ENCODE data around the gene TMCC3.

TMCC3 gene

DNA sequence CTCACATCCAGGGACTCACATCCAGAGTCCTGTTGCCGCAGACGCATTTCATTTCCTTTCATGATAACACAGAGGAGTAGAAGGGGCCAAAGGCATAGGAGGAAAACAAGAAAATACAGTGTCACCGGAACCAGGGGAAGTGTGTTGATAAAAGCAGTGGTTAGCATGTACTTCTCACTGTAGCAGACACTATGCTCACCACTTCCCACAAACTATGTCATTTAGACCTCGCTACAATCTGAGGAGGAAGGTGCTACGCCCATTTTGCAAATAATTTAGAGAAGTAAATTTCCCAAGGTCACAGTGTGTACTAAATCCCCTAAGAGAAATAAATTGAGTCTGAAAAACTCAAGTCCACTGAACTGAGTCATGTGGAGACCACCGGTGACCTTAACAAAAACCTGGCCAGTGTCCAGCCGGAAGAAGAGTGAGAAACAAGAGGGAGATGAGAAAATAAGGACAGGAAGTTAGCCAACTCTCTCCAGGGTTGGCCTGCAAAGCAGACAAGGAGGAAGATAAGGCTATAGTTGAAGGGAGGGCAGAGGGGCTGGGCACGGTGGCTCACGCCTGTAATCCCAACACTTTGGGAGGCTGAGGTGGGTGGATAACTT, 25.8 kb upstream of the TMCC3 start:
- peak overlapping the region; percentile 57 for H3K27ac Mint-ChIP-seq
- no peak overlapping the region for H3K4me3 Mint-ChIP-seq
- H3K36me3 Mint-ChIP-seq (ENCODE audit: low read depth) = peaks cover 7% of the 10 kb centered on the region
- H3K27me3 Mint-ChIP-seq (ENCODE audit: low read depth, poor library complexity) = no peaks in the 10 kb centered on the region
- H3K9me3 Mint-ChIP-seq = peaks cover 11% of the 10 kb centered on the region
- TF ChIP-seq, protein P1, sequence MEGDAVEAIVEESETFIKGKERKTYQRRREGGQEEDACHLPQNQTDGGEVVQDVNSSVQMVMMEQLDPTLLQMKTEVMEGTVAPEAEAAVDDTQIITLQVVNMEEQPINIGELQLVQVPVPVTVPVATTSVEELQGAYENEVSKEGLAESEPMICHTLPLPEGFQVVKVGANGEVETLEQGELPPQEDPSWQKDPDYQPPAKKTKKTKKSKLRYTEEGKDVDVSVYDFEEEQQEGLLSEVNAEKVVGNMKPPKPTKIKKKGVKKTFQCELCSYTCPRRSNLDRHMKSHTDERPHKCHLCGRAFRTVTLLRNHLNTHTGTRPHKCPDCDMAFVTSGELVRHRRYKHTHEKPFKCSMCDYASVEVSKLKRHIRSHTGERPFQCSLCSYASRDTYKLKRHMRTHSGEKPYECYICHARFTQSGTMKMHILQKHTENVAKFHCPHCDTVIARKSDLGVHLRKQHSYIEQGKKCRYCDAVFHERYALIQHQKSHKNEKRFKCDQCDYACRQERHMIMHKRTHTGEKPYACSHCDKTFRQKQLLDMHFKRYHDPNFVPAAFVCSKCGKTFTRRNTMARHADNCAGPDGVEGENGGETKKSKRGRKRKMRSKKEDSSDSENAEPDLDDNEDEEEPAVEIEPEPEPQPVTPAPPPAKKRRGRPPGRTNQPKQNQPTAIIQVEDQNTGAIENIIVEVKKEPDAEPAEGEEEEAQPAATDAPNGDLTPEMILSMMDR (IDR thresholded peaks at IDR 0.05) = no peak
- no peak for DNase-seq
- H3K4me1 Mint-ChIP-seq = peaks cover 58% of the 10 kb centered on the region

DNA sequence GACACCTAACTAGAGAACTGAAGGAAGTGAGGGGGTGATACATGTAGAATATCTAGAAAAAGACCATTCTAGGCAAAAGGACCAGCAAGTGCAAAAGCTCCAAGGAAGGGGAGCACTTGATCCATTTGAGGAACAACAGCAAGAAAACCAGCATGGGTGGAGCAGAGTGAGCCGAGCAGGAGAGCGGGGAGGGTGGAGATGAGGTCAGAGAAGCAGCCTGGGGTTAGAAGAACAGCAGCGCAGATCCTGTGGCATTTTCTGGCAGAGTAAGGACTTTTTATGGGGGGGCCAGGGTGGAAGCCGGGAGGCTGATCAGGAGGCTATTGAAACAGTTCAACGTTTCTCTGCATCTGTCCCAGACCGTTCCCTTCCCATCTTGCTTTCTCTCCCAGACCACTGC, 24.5 kb upstream of the TMCC3 start:
- no peaks in the 10 kb centered on the region for H3K36me3 Mint-ChIP-seq (ENCODE audit: low read depth)
- no peak overlapping the region for H3K27ac Mint-ChIP-seq
- H3K4me3 Mint-ChIP-seq = no peak overlapping the region
- DNase-seq = no peak
- H3K4me1 Mint-ChIP-seq = peaks cover 55% of the 10 kb centered on the region
- peaks cover 3% of the 10 kb centered on the region for H3K27me3 Mint-ChIP-seq (ENCODE audit: low read depth, poor library complexity)
- no peaks in the 10 kb centered on the region for H3K9me3 Mint-ChIP-seq
- TF ChIP-seq, protein P1 (IDR thresholded peaks at IDR 0.05) = no peak

DNA sequence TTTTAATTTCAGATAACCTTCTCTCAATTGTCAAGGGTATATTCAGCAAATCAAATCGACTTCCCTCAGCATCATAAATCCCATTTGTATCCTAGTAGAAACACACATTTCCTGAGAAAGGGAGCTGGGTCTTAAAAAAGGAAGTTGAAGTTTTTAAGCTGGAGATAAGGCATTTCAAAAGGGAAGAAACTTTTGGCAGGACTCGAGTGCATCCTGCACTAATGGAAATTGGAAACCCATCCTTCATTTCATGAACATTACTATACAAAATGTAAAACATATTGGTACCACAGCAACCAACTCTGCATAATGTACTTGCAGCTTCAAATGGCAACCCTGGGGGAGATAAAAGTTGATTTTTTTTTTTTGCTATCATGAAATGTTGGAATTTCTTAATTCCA, 23.7 kb upstream of the TMCC3 start:
- TF ChIP-seq, protein P1 (IDR thresholded peaks at IDR 0.05) = no peak
- Mint-ChIP-seq H3K36me3 (ENCODE audit: low read depth) (no peaks in the 10 kb centered on the region), H3K4me1 (peaks cover 49% of the 10 kb centered on the region), H3K27me3 (ENCODE audit: low read depth, poor library complexity) (peaks cover 3% of the 10 kb centered on the region), H3K9me3 (no peaks in the 10 kb centered on the region), H3K4me3 (no peak overlapping the region), H3K27ac (no peak overlapping the region)
- DNase-seq = no peak

DNA sequence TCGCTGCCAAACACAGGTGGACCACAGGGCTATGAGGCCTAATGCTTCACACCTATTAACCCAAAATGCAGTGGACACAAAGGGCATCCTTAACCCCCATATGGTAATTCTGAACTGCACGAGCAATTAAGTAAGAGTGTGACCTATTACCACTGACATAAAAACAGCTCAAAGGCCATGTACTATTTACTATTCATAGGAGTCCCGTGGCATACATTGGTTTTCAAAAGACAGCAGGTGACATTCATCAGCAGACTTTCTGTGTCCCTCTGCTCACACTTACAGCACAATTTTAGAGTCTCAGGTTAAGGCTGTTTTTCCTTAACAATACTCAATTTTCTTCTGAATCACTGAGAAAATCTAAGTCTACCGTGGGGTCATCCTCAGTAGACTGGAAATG, 23.1 kb upstream of the TMCC3 start:
- Mint-ChIP-seq H3K36me3 (ENCODE audit: low read depth) (no peaks in the 10 kb centered on the region), H3K9me3 (no peaks in the 10 kb centered on the region), H3K4me3 (no peak overlapping the region), H3K4me1 (peaks cover 45% of the 10 kb centered on the region), H3K27ac (no peak overlapping the region), H3K27me3 (ENCODE audit: low read depth, poor library complexity) (peaks cover 3% of the 10 kb centered on the region)
- TF ChIP-seq, protein P1 (IDR thresholded peaks at IDR 0.05) = no peak
- DNase-seq = no peak

DNA sequence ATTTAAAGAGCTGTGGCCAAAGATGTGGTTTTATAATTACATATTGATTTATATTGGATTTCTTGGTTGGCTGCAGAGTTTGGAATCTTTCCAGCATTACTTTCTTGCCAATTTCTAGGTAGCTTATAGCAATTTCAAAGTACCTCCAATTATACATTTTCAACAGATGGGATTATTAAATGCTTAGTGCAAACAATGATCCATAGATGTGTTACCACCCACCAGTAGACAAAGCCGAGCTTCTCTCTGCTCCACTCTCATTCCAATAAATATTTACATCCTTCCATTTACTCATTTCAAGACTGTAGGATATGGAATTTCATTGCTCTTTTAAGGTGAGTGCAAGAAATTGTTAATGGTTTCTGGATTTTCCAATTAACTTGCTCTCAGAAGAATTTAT, 21.6 kb upstream of the TMCC3 start:
- Mint-ChIP-seq H3K36me3 (ENCODE audit: low read depth) (no peaks in the 10 kb centered on the region), H3K4me3 (no peak overlapping the region), H3K9me3 (no peaks in the 10 kb centered on the region), H3K4me1 (peaks cover 40% of the 10 kb centered on the region), H3K27ac (no peak overlapping the region), H3K27me3 (ENCODE audit: low read depth, poor library complexity) (peaks cover 3% of the 10 kb centered on the region)
- DNase-seq = no peak
- TF ChIP-seq, protein P1 (IDR thresholded peaks at IDR 0.05) = no peak

DNA sequence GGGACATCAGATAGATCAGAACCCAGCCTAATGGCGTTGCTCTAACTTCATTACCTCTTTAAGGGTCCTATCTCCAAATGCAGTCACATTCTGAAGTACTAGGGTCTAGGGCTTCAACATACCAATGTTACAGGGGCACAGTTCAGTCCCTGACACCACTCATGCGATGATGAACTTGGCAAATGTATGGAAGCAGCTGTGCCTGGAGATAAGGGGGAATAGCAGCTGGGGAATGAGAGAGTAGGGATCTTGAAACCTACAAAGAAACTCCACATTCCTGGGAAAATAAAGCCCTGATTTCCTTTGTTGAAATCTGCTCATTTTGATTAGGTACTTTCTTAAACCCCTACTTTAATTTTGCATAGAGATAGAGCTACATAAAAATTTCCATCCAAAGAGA, 20.5 kb upstream of the TMCC3 start:
- Mint-ChIP-seq H3K27me3 (ENCODE audit: low read depth, poor library complexity) (peaks cover 8% of the 10 kb centered on the region), H3K9me3 (no peaks in the 10 kb centered on the region), H3K36me3 (ENCODE audit: low read depth) (no peaks in the 10 kb centered on the region), H3K4me3 (no peak overlapping the region), H3K4me1 (peaks cover 33% of the 10 kb centered on the region), H3K27ac (no peak overlapping the region)
- no peak for DNase-seq
- TF ChIP-seq, protein P1 (IDR thresholded peaks at IDR 0.05) = no peak

All from nephron progenitor cell (in vitro differentiated cells).